GM19452 (cell line): ENCODE measurements around the gene PCDHB11.
"Not testable (repeated sequence)": the region's sequence is repeated elsewhere in the genome, so short reads cannot be mapped to it uniquely, and the experiment has no call there.

Experiments
- ATAC-seq: cut with Tn5 transposase; IDR thresholded peaks from one replicate; pipeline ENCODE4 v1.9.1; 2021; ENCODE audit not compliant: unreplicated experiment

PCDHB11 gene

GRCh38 chr5:141199359-141200235 lies at the start of gene PCDHB11:
TSS of gene PCDHB11 (plus strand) at chr5:141199627. CDS start at chr5:141199775, 148 bp downstream.
- ATAC-seq = no peak

- no peak for ATAC-seq
Observed at GRCh38 chr5:141149812-141150211, 49.6 kb upstream of the PCDHB11 start, which contains the start of gene PCDHB6. TSS of gene PCDHB6 (plus strand) at chr5:141150057. CDS start at chr5:141150258, 201 bp downstream.

- ATAC-seq = no peak
Observed at GRCh38 chr5:141150224-141150992, 49.0 kb upstream of the PCDHB11 start.

GRCh38 chr5:141150993-141151325 lies 48.5 kb upstream of the PCDHB11 start:
- ATAC-seq = no peak

GRCh38 chr5:141151632-141152031 lies 47.8 kb upstream of the PCDHB11 start:
- not testable (repeated sequence) for ATAC-seq

- not testable (repeated sequence) for ATAC-seq
Observed at GRCh38 chr5:141152096-141152495, 47.3 kb upstream of the PCDHB11 start.

- ATAC-seq = no peak
Observed at GRCh38 chr5:141155540-141156374, 43.7 kb upstream of the PCDHB11 start.

GRCh38 chr5:141157356-141157755 lies 42.1 kb upstream of the PCDHB11 start:
- not testable (repeated sequence) for ATAC-seq

- ATAC-seq = not testable (repeated sequence)
Observed at GRCh38 chr5:141157901-141158300, 41.5 kb upstream of the PCDHB11 start.

GRCh38 chr5:141172381-141173204 lies 26.8 kb upstream of the PCDHB11 start, which contains the start of gene PCDHB7:
TSS of gene PCDHB7 (plus strand) at chr5:141172644. CDS start at chr5:141172836, 192 bp downstream.
- no peak for ATAC-seq

GRCh38 chr5:141174291-141175104 lies 24.9 kb upstream of the PCDHB11 start:
- ATAC-seq = not testable (repeated sequence)

- ATAC-seq = no peak
Observed at GRCh38 chr5:141175933-141176332, 23.5 kb upstream of the PCDHB11 start.

- not testable (repeated sequence) for ATAC-seq
Observed at GRCh38 chr5:141177577-141178191, 21.7 kb upstream of the PCDHB11 start, which contains the start of gene PCDHB8. TSS of gene PCDHB8 (plus strand) at chr5:141177790. CDS start at chr5:141178035, 245 bp downstream.

GRCh38 chr5:141179371-141179770 lies 20.1 kb upstream of the PCDHB11 start:
- ATAC-seq = not testable (repeated sequence)

- ATAC-seq = not testable (repeated sequence)
Observed at GRCh38 chr5:141179876-141180275, 19.6 kb upstream of the PCDHB11 start.

- no peak for ATAC-seq
Observed at GRCh38 chr5:141180313-141180712, 19.1 kb upstream of the PCDHB11 start.

GRCh38 chr5:141182248-141182647 lies 17.2 kb upstream of the PCDHB11 start, which contains the start of gene PCDHB16:
TSS of gene PCDHB16 (plus strand) at chr5:141182387. CDS start at chr5:141182560, 173 bp downstream.
- ATAC-seq = no peak

GRCh38 chr5:141184117-141184855 lies 15.1 kb upstream of the PCDHB11 start:
- ATAC-seq = not testable (repeated sequence)
